HG03103 (cell line): ENCODE data around the gene DLL3.

Experiments
- ATAC-seq: cut with Tn5 transposase; IDR thresholded peaks from one replicate; pipeline ENCODE4 v1.9.1; 2021; ENCODE audit warnings: low read depth; ENCODE audit not compliant: unreplicated experiment

Gene DLL3

DNA sequence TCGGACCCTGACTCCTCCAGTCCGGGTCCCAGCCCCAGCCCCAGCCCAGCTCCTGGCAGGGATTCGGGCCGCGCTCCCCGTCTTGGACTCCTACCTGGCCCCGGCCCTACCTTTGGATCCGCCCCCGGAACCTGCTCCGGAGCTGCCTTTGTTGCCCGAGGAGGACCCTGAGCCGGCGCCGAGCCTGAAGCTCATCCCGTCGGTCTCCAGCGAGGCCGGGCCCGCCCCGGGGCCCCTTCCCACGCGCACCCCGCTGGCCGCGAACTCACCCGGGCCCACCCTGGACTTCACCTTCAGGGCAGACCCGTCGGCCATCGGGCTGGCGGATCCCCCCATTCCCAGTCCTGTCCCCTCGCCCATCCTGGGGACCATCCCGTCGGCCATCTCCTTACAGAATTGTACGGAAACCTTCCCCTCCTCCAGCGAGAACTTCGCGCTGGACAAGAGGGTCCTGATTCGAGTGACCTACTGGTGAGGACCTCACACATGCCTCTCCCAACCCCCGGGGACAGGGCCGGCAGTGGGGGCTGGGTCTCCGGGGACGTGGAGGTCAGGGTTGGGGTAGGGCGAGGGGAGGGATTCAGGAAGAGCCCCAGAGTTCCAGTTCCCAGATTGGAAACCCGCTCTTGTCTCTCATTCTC is 16.9 kb downstream of the DLL3 start:
- ATAC-seq: no peak

DNA sequence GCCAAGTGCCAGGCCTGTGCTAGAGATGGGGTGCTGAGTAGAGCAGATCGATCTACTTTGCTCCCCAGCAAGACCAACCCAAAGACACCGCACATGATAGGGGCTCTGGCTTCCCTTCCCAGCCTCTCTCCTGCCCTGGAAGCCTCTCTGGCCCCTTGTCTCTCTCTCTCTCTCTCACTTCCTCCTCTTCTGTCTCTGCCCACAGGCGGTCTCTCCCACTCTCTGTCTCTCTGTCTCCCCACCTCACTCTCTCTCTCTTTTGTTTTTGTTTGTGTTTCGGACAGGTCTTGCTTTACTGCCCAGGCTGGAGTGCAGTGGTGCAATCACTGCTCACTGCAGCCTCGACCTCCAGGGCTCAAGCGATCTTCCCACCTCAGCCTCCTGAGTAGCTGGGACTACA is 17.5 kb downstream of the DLL3 start:
- no peak for ATAC-seq

DNA sequence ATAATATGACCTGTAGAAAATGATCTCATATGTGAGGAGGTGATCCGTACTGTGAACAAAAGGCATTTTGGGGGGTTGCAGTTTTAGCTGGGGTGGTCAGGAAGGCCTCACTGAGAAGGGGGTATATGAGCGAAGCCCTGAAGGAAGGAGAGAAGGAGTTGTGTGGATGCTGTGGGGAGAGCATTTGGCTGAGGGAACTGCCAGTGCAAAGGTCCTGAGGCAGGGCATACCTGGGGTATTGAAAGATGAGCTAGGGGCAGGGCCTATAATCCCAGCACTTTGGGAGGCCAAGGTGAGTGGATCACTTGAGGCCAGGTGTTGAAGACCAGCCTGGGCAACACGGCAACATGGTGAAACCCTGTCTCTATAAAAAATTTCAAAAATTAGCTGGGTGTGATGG is 18.7 kb downstream of the DLL3 start:
- no peak for ATAC-seq

DNA sequence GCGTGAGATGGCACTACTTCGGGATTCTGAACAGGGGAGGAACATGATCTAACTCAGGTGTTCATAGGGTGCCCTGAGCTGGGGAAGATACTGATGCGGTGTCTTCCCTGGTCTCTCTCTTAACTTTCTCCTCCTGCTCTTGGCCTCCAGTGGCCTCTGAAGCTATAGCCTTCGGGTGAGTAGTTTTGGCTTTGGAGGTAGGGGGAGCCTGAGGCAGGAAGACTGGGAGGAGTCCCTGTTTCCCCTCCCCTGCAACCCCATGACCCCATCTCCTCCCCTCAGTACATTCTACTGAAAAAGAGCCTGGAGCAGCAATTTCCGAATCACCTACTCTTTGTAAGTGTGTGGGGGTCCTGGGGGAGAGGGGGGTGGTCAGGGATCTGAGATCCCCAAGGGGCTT is 19.7 kb downstream of the DLL3 start:
- no peak for ATAC-seq

DNA sequence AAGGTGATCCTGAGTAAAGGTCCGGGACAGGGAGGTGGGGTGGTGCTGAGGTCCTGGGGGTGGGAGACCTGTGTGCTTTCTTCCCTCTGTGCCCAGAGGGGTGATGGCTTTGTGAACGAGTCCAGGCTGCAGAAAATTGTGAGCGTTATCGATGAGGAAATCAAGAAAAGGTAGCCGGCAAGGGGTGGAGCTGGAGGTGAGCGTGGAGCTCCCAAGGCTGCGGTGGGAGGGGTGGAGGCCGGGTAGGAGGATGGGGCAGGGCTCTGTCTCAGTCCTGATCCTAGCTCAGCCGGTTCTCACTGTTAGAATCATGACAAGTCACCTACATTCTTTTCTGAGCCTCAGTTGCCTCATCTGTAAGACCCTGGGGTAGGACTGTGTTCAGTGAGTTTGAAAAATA is 20.2 kb downstream of the DLL3 start:
- ATAC-seq: no peak

DNA sequence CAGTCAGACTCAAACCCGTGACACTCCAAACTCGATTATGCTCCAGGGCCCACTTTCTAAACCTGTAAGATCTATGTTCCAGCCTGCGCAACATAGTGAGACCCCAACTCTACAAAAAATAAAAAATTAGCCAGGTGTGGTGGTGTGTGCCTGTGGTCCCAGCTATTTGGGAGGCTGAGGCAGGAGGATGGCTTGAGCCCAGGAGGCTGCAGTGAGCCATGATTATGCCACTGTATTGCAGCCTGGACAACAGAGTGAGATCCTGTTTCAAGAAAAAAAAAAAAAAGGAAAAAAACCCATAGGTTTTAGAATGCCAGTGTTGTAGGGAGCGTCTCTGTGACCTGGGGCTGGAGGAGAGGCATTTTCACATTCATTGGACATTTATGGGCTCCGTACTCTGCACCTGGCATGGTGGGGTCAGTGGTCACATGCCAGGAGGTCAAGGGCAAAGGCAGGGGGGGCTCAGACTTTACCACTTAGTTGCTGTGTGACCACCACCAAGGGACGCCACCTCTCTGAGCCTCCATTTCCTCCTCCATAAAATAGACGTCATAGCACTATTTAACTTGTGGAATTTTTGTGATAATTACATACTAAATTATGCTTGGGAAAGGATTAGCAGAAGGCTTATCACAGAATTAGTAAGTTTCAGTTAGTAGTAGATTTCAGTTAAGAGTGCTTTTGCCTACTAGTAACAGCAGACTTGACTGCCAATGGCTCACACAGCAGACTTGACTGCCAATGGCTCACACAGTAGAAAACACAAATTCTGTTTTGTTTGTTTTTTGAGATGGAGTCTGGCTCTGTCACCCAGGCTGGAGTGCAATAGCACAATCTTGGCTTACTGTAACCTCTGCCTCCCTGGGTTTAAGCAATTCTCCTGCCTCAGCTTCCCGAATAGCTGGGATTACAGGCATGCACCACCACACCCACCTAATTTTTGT is 22.1 kb downstream of the DLL3 start:
- no peak for ATAC-seq

DNA sequence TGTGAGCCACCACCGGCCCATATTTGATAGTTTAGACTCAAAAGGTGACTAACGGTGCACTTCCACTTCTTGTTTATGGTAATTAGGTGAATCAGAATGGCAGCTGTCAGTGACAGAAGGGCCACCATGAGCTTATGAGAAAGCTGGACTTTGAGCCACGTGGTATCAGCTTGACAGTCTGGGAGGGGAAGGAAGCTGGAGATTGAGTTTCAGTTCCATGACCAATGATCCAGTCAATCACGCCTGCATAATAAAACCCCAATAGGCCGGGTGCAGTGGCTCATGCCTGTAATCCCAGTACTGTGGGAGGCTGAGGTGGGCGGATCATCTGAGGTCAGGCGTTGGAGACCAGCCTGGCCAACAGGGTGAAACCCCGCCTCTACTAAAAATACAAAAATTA is 25.7 kb downstream of the DLL3 start:
- no peak for ATAC-seq

DNA sequence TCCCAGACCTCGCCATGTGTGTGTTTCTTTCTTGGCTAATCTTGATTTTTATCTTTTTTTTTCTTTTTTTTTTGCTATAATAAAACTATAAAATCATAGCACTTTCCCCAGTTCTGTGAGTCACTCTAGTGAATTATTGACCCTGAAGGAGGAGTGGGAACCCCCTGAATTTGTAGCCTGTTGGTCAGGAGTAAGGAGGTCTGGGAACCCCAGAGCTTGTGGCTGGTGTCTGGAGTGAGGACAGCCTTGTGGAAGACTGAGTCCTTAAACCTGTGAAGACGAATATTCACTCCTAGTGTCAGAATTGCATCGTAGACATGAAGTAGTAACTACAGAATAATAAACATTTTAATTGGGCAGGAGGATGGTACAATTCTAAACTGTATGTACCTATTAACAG is 26.5 kb downstream of the DLL3 start:
- ATAC-seq: no peak

DNA sequence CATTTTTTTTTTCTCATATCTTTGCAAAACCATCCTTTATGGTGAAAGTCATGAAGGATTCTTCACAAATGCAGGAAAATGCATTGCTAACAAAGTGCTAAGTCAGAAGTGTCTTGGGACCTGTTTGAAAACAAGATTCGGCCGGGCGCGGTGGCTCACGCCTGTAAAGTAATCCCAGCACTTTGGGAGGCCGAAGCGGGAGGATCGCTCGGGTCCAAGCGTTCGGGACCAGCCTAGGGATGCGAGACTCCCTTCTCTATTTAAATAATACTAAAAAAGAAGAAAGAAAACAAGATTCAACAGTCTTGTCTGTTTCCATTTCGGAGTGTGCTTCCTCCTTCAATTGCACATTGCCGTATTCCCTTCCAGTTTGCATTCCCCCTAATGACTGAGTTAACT is 33.1 kb downstream of the DLL3 start:
- ATAC-seq: no peak

DNA sequence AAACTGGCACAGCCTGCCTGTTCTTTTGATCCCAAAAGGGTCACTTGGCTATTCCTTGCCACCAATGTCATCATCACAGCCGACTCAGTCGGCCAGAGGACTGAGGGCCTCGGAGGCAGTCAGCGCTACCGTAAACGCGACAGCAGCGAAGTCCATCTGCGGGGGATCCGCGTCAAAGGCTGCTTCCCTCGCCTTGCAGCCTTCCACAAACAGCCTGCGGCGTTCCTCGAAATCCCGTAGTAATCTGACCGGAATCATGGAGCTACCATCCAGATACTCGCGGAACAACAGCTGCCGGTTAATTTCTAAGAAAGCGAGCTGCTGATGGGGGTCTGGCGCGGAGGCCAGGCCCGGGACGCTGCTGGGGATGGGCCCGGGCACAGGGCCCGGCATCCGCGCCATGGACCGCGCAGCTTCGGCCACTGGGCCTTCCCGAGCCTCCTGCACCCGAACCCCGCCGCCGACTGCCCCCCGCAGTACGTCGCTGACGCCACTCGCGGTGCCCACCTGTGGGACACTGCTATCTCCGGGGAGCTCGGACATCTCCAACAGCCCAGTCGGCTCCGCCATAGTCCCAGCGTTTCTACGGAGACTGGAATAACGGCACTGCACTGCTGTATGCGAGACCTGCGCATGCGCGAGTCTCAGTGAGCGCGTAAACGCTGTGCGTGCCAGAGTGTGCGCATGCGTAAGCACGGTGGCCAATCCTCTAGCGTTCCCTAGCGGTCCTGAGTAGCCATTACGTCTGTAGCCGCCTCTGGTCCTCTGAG is 33.7 kb downstream of the DLL3 start, which contains the start of gene EID2B:
EID2B (minus strand) TSS at position 620 of the 770 bp plus-strand sequence; CDS start at position 570, 50 bp downstream.
- ATAC-seq: peak; percentile 79

DNA sequence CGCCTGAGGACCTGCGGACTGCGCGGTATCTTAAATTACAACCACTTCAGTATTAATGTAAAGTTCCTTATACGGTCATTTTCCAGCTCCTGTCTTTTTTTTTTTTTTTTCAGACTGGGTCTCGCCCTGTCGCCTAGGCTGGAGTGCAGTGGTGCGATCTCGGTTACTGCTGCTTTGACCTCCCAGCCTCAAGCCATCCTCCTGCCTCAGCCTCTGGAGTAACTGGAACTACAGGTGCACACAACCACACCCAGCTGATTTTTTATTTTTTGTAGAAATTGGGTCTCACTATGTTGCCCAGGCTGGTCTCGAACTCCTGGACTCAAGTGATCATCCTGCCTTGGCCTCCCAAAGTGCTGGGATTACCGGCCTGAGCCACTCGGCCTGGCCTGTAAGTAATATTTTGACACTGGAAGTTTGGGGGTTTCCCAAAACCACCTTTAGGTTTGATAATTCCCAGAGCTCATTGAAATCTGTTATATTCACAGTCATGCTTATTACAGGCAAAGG is 34.3 kb downstream of the DLL3 start:
- no peak for ATAC-seq

DNA sequence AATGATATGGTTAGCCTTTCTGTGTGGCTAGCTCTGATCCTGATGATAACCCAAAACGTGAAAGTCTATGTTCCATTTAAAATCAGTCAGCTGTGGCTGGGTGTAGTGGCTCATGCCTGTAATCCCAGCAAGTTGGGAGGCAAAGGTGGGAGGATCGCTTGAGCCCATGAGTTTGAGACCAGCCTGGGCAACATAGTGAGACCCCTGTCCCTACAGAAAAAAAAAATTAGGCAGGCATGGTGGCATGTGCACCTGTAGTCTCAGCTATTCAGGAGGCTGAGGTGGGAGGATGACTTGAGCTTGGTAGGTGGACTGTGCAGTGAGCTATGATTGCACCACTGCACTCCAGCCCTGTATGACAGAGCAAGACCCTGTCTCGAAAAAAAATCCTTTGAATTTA is 35.0 kb downstream of the DLL3 start:
- ATAC-seq: no peak

DNA sequence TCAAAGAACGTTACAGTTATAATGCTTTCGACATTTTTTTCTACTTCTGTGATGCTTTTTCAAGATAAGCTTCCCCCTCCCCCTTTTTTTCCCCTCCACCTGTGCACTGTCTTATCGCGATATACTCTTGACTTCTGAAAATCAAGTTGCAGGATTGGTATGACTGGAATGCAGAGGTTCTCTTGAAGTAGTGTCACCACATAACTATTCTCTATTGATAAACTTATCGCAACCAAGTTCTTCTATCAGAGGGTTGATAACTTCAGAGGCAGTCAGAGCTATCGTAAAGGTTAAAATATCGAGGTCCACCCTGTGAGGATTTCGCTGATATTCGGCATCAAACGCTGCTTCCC is 40.4 kb downstream of the DLL3 start:
- no peak for ATAC-seq

DNA sequence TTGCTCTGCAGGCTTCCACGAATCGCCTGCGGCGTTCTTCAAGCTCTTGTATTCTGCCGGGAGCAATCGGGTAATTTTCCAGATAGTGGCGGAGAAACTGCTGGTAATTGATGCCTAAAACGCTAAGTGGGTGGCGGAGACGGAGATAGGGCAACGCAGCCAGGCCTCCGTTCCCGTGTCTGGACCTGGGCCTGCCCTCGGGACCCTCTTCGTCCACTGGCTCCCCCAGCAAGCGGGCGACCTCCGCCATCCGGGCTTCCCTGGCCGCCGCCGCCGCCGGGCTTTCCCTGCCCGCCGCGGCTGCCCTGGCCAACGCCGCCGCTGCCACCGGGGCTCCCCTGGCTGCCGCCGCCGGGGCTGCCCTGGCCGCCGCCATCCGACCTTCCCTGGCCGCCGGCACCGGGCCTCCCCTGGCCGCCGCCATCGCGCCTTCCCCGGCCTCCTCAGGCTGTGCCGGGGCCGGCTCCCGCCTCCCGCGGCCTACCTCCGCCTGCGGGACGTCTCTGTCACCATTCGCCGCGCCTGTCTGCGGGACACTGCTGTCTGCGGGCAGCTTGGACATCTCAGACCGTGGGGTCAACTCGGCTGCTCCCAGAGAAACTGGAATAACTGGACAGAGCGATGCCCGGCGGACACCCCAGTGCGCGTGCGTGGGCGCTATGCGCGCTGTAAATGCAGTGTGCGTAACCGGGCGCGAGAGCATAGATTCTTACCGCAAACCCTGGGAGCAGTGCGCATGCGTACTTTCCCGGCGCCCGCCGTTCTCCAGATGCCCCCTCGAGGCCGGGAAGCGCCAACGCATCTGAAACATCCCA is 41.0 kb downstream of the DLL3 start, which contains the start of gene EID2:
EID2 (minus strand) TSS at position 644 of the 815 bp plus-strand sequence; CDS start at position 562, 82 bp downstream.
- peak; percentile 86 for ATAC-seq

DNA sequence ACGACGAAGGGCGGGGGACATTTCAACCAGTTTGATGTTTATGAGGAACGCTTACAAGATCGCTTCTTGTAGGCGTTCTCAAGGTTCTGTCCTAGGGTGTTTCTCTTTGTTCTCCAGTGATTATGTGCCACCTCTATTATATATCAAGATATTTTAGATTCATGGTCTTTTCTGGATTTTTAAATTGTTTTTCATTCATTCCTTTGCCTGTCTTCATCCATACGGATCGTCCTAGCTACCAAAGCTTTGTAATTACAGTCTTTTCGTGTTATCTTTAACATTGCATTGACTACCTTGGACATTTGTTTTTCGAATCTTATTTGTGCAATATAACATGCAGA is 41.6 kb downstream of the DLL3 start:
- ATAC-seq: no peak

DNA sequence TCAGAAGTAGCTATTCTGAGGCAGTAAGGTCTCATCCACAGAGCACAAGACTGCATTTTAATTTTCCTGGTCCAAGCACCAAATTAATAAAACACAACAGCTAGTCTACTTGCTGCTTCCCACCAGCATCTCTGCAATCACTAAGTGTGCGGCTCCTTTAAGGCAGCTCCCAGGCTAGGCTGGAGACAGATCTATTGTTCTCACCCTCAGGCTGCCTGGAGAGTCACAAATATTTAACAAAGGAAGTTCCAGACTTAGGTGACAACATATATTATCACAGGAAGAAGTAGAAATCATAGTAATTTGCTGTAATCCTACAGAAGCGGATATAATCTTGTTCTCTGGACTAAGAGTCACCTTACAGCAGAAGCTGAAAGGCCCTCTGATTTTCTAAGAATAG is 43.5 kb downstream of the DLL3 start:
- ATAC-seq: no peak

DNA sequence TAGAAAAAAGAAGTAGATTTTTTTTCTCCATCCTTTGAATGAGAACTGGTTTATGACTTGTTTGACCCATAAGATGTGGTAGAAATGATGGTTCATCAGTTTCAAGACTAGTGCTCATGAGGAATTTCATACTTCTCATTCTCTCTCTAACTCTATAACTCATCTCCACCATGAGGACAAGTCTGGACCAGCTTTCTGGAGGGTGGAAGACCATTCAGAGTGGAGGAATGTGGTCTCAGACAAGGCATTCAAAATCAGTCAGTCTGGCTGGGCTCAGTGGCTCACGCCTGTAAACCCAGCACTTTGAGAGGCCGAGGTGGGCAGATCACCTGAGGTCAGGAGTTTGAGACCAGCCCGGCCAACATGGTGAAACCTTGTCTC is 44.7 kb downstream of the DLL3 start:
- ATAC-seq: no peak

DNA sequence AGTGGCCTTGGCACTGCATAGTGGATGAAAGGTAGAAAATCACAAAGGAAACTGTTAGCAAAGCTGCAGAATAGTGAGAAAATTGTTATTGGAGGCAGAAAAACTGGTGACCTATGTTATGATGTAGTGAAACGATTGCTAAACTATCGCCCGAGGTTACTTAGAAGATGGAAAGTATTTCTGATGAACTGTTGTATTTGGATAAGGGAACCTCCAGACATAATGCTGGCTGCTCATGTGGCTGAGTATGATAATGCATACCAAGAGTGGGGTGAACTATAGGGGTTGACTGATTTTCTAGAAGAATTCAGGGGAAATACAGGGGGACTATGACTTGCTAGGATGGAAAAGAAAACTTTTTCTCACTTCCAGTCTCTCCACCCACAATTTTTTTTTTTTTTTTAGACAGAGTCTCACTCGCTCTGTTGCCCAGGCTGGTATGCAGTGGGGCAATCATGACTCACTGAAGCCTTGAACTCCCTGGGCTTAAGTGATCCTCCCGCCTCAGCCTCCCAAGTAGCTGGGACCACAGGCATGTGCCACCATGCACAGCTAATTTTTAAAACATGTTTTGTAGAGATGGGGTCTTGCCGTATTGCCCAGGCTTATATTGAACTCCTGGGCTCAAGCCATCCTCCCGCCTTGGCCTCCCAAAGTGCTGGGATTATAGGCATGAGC is 45.6 kb downstream of the DLL3 start:
- ATAC-seq: no peak

DNA sequence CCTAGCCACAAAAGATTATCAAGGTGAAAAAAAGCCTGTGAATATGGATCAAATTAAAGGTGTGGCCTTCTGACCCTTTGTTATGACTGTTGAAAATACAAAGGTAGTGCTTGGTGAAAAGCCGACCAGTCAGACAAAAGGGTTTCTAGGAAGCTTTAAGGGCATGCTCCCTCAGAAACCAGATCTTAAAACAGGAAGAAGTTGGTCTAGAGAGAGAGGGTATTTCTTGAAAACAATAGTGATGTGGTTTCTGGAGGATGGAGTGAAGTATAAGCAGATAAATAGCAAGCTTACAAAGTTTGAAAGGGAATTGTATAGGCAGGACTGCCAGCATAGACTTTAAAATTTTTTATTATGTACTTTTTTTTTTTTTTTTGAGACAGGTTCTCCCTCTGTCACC is 46.2 kb downstream of the DLL3 start:
- no peak for ATAC-seq

DNA sequence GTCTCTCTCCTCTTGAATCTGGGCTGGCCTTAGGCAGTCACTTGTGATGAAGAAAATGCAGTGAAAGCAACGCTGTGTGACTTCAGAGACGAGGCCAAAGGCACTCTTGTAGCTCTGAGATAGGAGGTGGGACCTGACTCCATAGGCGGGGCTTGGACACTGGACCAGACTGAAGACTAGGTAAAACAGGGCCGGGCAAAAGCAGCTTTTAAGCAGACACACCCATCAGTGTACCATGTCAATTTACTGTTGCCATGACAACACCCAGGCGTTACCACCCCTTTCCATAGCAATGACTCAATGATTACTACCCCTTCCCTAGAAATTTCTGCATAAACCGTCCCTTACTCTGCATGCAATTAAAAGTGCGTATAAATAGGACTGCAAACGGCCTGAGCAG is 47.9 kb downstream of the DLL3 start:
- ATAC-seq: no peak
